Activated CD8-positive, alpha-beta T cell treated with anti-CD3 and anti-CD28 coated beads for 36 hours (primary cell): ENCODE measurements around the gene C9orf153. TPM values are rescaled to one million over a fixed set of nuclear protein-coding genes. Genes with fewer than 3 reads are reported as not detected.
"Not testable (repeated sequence)": the region's sequence is repeated elsewhere in the genome, so short reads cannot be mapped to it uniquely, and the experiment has no call there.

Source experiments
- ATAC-seq: fragments of 200-7000 bp; cut with Tn5 transposase; one replicate; pipeline ENCODE4 v1.10.0; 2021; ENCODE audit warnings: mild to moderate bottlenecking, moderate library complexity
- CTCF ChIA-PET: fragments of 350-600 bp; sonication (Branson Sonifier 250); formaldehyde crosslinking; loops from one replicate; lab custom pipeline; 2021; ENCODE audit warnings: antibody characterized with exemption; lab: Charles Lee
- POLR2A ChIA-PET: fragments of 350-600 bp; sonication (Branson Sonifier 250); formaldehyde crosslinking; loops from one replicate; lab custom pipeline; 2021; ENCODE audit warnings: antibody characterized with exemption; lab: Charles Lee
- DNase-seq: peaks from one replicate; pipeline ENCODE4 v3.0.0-alpha.2; 2020
- H3K27ac Mint-ChIP-seq: one replicate; pipeline ENCODE4 v1.8.0; 2021; ENCODE audit warnings: mild to moderate bottlenecking, mixed read lengths
- H3K27me3 Mint-ChIP-seq: one replicate; pipeline ENCODE4 v1.8.0; 2021; ENCODE audit warnings: mixed read lengths
- H3K36me3 Mint-ChIP-seq: one replicate; pipeline ENCODE4 v1.8.0; 2021; ENCODE audit warnings: low read depth, mixed read lengths
- H3K4me1 Mint-ChIP-seq: one replicate; pipeline ENCODE4 v1.8.0; 2021; ENCODE audit warnings: low read depth, mixed read lengths
- H3K4me3 Mint-ChIP-seq: one replicate; pipeline ENCODE4 v1.8.0; 2021; ENCODE audit warnings: mild to moderate bottlenecking, moderate library complexity, mixed read lengths
- H3K9me3 Mint-ChIP-seq: one replicate; pipeline ENCODE4 v1.8.0; 2021; ENCODE audit warnings: mixed read lengths
- CTCF ChIP-seq: fragments of 200-600 bp; IDR thresholded peaks from one replicate; pipeline ENCODE4 v1.8.0; 2022; ENCODE audit warnings: antibody characterized with exemption, mild to moderate bottlenecking
- intact Hi-C: fragments of 100-400 bp; cut with micrococcal nuclease; formaldehyde crosslinking; loops from one replicate; pipeline ENCODE4 v1.10.0; 2022
- total RNA-seq, 2 experiments: library from RNA; stranded (reverse); gene quantifications; one replicate each; pipeline ENCODE4 v1.2.3, GENCODE V29; 2021

Gene C9orf153
- total RNA-seq, 2 experiments from 2014 or later = 0.16 to 0.40 TPM

DNA sequence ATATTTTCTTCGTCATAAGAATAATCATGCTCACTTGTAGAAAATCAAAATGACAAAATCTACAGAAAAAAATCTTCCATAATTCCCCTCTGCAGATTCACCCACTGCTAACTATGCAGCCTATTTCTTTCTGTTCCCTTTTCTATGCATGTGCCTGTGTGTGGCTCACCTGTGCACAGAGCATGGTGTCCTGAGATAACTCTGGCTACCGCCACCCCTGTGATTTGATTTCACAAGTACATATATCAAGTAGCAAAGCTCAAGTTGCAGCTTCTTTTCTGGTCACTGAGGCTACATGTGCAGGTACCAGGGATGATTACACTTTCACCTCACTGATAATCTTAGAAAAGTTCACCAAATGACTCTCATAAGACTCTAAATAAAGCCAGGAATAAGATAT, 41.2 kb upstream of the C9orf153 start:
- peaks cover 30% of the 10 kb centered on the region for H3K4me1 Mint-ChIP-seq
- DNase-seq (no peak), ATAC-seq (no peak)
- no peak overlapping the region for H3K27ac Mint-ChIP-seq
- POLR2A ChIA-PET = no interaction called here
- no peaks in the 10 kb centered on the region for H3K9me3 Mint-ChIP-seq
- intact Hi-C loops = no loop called here
- no peaks in the 10 kb centered on the region for H3K27me3 Mint-ChIP-seq
- H3K4me3 Mint-ChIP-seq = no peak overlapping the region
- peaks cover 54% of the 10 kb centered on the region for H3K36me3 Mint-ChIP-seq
- CTCF ChIA-PET = interaction anchor here (1.3 kb wide), 1 partner anchor 25 kb away, joined by 5 read pairs; no protein-coding TSS in a partner anchor
- no peak for TF ChIP-seq CTCF

DNA sequence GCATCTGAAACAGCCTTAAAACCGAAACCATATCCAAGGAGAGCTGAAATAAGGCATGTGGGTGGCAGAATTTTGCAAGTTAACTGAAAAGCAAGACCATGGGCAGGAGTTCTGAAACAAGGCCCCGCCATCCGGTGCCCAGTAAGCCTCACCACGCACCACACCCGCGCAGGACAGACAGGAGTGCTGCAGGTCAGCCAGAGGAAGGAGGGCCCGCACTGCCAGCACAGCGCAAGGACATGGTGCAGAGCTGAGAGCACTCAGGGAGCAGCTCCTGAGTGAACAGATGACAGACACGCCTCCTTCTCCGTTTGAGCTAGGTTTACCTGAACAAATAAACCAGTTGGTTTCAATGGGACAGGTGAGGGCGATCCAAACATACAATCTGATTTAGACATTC, 39.4 kb upstream of the C9orf153 start:
- CTCF ChIA-PET = no interaction called here
- peaks cover 47% of the 10 kb centered on the region for H3K36me3 Mint-ChIP-seq
- ATAC-seq = no peak

DNA sequence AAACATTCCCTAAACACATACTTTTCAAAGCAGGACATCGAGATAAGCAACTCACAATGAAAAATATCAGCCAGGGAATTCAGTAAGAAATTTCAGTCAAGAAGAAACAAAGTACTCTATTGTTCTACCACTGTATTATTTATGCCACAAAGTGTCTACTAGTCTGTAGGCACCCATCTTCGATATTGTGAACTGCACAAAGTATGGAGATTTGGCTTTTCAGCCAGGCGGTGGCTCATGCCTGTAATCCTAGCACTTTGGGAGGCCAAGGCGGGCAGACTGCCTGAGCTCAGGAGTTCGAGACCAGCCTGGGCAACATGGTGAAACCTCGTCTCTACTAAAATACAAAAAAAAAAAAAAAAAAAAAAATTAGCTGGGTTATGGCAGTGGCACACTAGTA, 30.9 kb upstream of the C9orf153 start:
- H3K36me3 Mint-ChIP-seq, POLR2A ChIA-PET, H3K27me3 Mint-ChIP-seq, H3K4me3 Mint-ChIP-seq, H3K27ac Mint-ChIP-seq, ATAC-seq, intact Hi-C loops, CTCF ChIA-PET, H3K9me3 Mint-ChIP-seq, DNase-seq: not testable (repeated sequence)
- peaks cover 14% of the 10 kb centered on the region for H3K4me1 Mint-ChIP-seq

More for the DNA sequence above, 39.4 kb upstream of the C9orf153 start:
- no peaks in the 10 kb centered on the region for H3K27me3 Mint-ChIP-seq
- POLR2A ChIA-PET = interaction anchor here (0.6 kb wide), 1 partner anchor 17 kb away, joined by 3 read pairs; the partner anchor contains the start of gene ISCA1
- intact Hi-C loops = loop anchor here (5.0 kb wide), 1 partner anchor 38 kb away; no protein-coding TSS in a partner anchor
- H3K9me3 Mint-ChIP-seq = no peaks in the 10 kb centered on the region
- peaks cover 24% of the 10 kb centered on the region for H3K4me1 Mint-ChIP-seq
- H3K27ac Mint-ChIP-seq = peak overlapping the region; percentile 57
- TF ChIP-seq CTCF = no peak
- DNase-seq = no peak
- H3K4me3 Mint-ChIP-seq = no peak overlapping the region

- ChIA-PET CTCF (no interaction called here), POLR2A (no interaction called here)
- no peak for ATAC-seq
- Mint-ChIP-seq H3K9me3 (no peaks in the 10 kb centered on the region), H3K4me1 (peaks cover 25% of the 10 kb centered on the region), H3K36me3 (peaks cover 2% of the 10 kb centered on the region), H3K27ac (no peak overlapping the region), H3K27me3 (no peaks in the 10 kb centered on the region), H3K4me3 (no peak overlapping the region)
- DNase-seq = no peak
- intact Hi-C loops = no loop called here
- TF ChIP-seq CTCF = no peak
Observed at GRCh38 chr9:86288499-86289198, 29.2 kb upstream of the C9orf153 start.

- no peaks in the 10 kb centered on the region for H3K9me3 Mint-ChIP-seq
- H3K27me3 Mint-ChIP-seq = no peaks in the 10 kb centered on the region
- ChIA-PET CTCF (interaction anchor here (0.9 to 1.5 kb wide), 2 partner anchors 19 to 34 kb away, joined by 3 read pairs; no protein-coding TSS in a partner anchor), POLR2A (no interaction called here)
- no peak overlapping the region for H3K4me3 Mint-ChIP-seq
- DNase-seq = peak; percentile 65
- TF ChIP-seq CTCF = peak; percentile 52
- H3K36me3 Mint-ChIP-seq = peaks cover 3% of the 10 kb centered on the region
- H3K27ac Mint-ChIP-seq = peak overlapping the region; percentile 66
- ATAC-seq = no peak
- peaks cover 33% of the 10 kb centered on the region for H3K4me1 Mint-ChIP-seq
- intact Hi-C loops = no loop called here
Observed at GRCh38 chr9:86287013-86287412, 27.6 kb upstream of the C9orf153 start.
